Measurements from ENCODE around the gene NEK6. TPM values are rescaled to one million over a fixed set of nuclear protein-coding genes. Genes with fewer than 3 reads are reported as not detected.

The NEK6 gene
- total and polyA plus RNA-seq, 2 experiments from 2014 or later: 14.3 to 27.0 TPM

DNA sequence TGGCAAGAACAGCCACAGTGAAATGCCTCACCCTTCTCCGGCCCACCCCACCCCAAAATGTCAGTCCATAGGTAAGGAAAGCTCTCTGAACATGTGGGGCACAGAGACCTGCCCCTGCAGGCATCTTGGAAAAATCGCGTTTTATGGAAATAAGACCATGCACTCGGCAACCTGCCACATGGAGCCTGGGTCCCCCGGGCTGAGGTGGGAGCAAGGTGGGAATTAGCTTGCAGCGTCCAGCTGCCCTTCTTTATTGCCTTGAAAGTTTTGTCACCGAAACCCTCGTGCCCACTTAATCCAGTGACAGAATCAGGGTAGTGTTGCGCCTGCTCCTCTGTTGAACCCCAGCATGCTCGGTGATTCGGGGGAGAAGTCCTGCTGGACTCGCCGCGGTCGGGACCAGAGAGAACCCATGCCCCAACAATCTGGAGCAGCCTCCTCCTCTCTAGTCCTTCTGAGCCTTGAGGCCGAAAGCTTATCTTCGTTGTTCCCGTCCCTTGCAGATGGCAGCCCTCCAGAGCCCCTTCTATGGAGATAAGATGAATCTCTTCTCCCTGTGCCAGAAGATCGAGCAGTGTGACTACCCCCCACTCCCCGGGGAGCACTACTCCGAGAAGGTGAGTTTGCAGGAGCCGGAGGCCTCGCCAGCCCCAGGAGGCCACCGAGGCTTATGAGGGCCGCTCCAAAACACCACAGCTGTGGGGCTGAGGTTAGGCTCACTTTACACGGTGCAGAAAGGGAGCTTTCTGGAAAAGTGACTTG is 89.6 kb downstream of the NEK6 start:
- Histone ChIP-seq H3K27me3 (no peaks in the 10 kb centered on the region), H3K4me3 (no peak overlapping the region), H3K27ac (no peak overlapping the region), H3K9me3 (ENCODE audit: low read depth) (no peaks in the 10 kb centered on the region), H3K4me1 (ENCODE audit: low read depth) (no peaks in the 10 kb centered on the region), H3K36me3 (peaks cover 22% of the 10 kb centered on the region)
- no peak for DNase-seq (ENCODE audit: low read depth in 1 of 2, low spot score in 1 of 2)
- TF ChIP-seq, protein P1, sequence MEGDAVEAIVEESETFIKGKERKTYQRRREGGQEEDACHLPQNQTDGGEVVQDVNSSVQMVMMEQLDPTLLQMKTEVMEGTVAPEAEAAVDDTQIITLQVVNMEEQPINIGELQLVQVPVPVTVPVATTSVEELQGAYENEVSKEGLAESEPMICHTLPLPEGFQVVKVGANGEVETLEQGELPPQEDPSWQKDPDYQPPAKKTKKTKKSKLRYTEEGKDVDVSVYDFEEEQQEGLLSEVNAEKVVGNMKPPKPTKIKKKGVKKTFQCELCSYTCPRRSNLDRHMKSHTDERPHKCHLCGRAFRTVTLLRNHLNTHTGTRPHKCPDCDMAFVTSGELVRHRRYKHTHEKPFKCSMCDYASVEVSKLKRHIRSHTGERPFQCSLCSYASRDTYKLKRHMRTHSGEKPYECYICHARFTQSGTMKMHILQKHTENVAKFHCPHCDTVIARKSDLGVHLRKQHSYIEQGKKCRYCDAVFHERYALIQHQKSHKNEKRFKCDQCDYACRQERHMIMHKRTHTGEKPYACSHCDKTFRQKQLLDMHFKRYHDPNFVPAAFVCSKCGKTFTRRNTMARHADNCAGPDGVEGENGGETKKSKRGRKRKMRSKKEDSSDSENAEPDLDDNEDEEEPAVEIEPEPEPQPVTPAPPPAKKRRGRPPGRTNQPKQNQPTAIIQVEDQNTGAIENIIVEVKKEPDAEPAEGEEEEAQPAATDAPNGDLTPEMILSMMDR (IDR thresholded peaks at IDR 0.05; ENCODE audit: low read depth, low read length): no peak

DNA sequence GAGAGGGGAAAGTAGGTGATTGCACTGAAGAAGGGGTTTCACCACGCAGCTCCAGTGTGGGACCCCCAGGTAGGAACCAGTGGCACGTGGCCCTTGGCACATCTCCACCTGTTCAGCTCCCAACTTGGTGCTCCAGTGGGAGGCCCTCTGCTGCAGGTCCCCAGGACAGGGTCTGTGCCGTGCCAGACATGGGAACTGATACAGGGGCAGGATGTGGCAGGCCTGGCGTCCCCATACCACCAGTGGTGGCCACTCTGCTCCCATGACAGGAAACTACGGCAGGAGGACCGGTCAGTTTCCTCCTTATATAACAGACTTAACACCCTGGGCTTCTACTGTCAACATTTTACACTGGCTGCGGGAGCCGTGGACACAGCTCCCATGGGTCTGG is 90.2 kb downstream of the NEK6 start:
- TF ChIP-seq, protein P1 (IDR thresholded peaks at IDR 0.05; ENCODE audit: low read depth, low read length): no peak
- DNase-seq (ENCODE audit: low read depth in 1 of 2, low spot score in 1 of 2): no peak
- Histone ChIP-seq H3K36me3 (peaks cover 25% of the 10 kb centered on the region), H3K9me3 (ENCODE audit: low read depth) (no peaks in the 10 kb centered on the region), H3K4me3 (no peak overlapping the region), H3K4me1 (ENCODE audit: low read depth) (no peaks in the 10 kb centered on the region), H3K27ac (no peak overlapping the region), H3K27me3 (no peaks in the 10 kb centered on the region)

DNA sequence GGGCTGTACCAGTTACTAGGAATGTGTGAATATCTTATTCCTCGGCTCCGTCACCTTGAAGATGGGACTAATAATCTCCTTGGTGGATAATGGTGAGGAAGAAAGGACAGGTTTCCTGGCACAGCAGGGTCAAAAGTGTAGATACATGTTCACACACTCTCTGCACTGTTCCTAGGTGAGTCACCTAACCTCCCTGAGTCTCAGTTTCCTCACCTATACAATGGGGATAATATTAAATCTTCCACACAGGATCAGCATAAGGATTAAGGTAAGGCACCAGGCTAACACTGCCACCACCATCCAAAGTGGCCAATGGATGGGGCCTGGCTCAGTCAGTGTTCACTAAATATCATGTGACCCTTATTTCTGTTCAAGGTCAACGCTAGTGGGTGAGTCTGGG is 90.6 kb downstream of the NEK6 start:
- no peaks in the 10 kb centered on the region for H3K4me1 ChIP-seq (ENCODE audit: low read depth)
- no peak overlapping the region for H3K4me3 ChIP-seq
- no peaks in the 10 kb centered on the region for H3K9me3 ChIP-seq (ENCODE audit: low read depth)
- H3K27ac ChIP-seq: no peak overlapping the region
- H3K27me3 ChIP-seq: no peaks in the 10 kb centered on the region
- H3K36me3 ChIP-seq: peaks cover 29% of the 10 kb centered on the region
- no peak for DNase-seq (ENCODE audit: low read depth in 1 of 2, low spot score in 1 of 2)
- TF ChIP-seq, protein P1 (IDR thresholded peaks at IDR 0.05; ENCODE audit: low read depth, low read length): no peak

DNA sequence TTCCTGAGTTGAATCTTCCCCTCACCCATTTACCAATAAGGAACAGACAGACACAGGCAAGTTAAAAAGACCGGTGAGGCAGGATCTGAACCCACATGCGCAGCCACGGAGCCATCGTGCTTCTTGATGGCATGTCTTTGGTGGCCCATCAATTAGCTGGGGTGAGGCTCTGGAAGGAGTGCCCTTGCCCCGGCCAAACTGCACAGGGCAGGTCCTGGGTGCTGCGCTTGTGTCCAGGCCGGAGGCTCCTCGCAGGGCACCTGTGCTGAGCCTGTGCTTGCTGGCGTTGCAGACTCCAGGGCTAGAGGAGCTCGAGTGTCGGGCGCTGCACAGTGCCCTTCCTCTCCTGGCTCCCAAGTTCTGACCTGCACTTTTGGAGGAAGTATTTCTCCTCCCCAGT is 91.1 kb downstream of the NEK6 start:
- TF ChIP-seq, protein P1 (IDR thresholded peaks at IDR 0.05; ENCODE audit: low read depth, low read length): no peak

DNA sequence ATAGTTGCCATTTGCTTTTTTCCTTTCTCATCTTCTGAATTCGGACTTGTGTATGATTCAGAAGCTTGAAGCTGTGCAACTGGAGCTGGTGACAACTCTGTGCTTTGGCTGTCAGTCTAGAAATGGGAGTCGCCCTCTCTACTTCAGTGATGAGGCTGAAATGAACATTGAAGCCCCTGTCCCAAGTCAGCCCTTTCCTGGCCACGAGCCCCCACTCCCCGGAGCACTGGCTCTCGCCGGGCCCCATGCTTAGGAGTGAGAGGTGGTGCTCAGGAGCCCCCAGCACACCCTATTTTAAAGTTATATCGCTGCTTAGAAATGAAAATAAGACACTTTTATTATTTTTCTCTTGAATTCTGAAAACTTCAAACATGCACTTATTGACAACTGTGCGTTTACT is 91.5 kb downstream of the NEK6 start:
- Histone ChIP-seq H3K27me3 (no peaks in the 10 kb centered on the region), H3K27ac (no peak overlapping the region), H3K36me3 (peaks cover 29% of the 10 kb centered on the region), H3K9me3 (ENCODE audit: low read depth) (no peaks in the 10 kb centered on the region), H3K4me3 (no peak overlapping the region), H3K4me1 (ENCODE audit: low read depth) (no peaks in the 10 kb centered on the region)
- no peak for DNase-seq (ENCODE audit: low read depth in 1 of 2, low spot score in 1 of 2)
- TF ChIP-seq, protein P1 (IDR thresholded peaks at IDR 0.05; ENCODE audit: low read depth, low read length): no peak

More for the DNA sequence above, 91.1 kb downstream of the NEK6 start:
- no peak overlapping the region for H3K4me3 ChIP-seq
- no peaks in the 10 kb centered on the region for H3K4me1 ChIP-seq (ENCODE audit: low read depth)
- no peak for DNase-seq (ENCODE audit: low read depth in 1 of 2, low spot score in 1 of 2)
- peaks cover 30% of the 10 kb centered on the region for H3K36me3 ChIP-seq
- no peaks in the 10 kb centered on the region for H3K9me3 ChIP-seq (ENCODE audit: low read depth)
- no peaks in the 10 kb centered on the region for H3K27me3 ChIP-seq
- H3K27ac ChIP-seq: no peak overlapping the region
